GM21447 (cell line): ENCODE data around the gene ANKRD29.

Experiments
- ATAC-seq: cut with Tn5 transposase; IDR thresholded peaks from one replicate; pipeline ENCODE4 v1.9.1; 2021; ENCODE audit not compliant: unreplicated experiment

ANKRD29 gene

DNA sequence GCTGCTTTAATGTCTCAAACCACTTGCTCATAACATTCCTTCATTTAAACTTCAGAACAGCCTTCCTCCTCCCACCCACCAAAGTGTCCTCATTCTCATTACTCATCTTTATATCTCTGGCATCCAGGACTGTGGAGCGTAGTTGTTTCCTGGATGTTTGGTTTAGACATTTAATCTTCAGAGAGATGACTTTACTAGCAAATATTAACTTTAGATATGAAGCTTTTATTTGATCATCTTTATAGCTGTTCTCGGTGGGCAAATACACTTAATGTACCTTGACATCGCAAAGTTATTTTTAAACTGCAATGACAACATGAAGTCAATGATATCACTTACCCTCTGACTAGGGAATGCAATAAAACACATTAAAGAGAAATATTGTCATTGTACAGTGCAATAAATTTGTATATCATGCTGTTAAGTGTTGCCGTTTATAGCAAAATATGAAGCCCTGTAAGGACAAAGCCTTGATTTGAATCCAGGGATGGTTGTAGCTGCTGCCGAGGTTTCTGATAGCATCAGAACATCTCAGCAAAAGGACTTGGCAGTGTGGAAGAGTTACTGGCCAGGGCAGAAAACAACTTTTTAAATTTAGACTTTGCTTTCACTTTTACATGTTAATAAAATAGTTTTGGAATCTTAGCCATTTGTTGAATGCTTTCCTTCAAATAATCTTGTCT lies 21.9 kb upstream of the ANKRD29 start:
- no peak for ATAC-seq

DNA sequence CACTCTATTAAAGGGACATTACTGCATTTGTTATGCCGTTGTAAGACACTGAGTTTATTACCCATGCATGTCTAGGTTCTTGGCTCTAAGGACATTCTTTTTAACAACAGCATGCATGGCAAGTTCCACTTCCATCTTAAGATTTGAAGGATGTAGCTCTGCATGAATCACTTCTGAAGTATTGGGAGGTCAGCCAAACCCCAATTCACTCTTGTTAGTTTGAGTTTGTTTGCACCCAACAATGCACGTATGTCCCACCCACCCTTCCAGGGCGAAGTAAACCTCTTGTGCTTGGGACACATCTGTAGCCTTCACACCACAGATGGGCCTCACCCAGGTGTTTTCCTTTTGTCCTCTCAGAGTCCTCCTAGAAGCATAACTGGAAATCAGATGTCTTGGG lies 21.0 kb upstream of the ANKRD29 start:
- no peak for ATAC-seq

DNA sequence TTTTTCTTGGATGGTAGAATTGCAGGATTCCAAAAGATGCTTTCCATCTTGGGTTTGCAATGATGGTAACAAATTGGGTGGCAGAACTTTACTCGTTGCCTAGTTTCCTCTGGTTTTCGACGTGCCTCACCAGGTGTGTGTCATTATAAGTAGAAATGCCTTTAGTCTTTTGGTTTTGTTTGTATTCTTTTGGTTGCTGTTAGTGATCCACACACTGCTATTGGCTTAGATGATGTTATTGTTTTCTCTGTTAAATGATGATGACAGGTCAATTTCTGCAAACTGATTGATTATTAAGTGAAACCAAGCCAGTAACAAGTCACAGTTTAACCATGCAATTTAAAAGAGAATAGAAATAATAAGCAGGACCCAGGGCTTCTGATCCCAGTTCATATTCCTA lies 20.4 kb upstream of the ANKRD29 start:
- ATAC-seq: no peak

GRCh38 chr18:23682472-23682871 lies 19.8 kb upstream of the ANKRD29 start:
- ATAC-seq: no peak

DNA sequence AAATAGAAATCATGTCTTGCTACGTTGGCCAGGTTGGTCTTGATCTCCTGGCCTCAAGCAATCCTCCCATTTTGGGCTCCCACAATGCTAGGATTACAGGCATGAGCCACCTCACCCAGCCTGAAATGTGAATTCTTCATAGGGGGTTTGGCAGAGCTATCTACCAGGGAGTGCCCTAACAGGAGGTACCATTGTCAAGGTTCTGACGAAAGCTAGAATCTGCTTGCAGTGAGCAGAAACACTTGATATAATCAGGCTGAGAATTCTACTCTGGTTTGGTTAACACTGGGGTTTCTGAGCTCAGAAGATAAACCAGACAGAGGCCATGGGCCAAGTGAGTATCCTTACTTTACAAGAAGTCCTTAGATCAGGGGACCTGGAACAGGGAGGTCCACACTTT lies 19.3 kb upstream of the ANKRD29 start:
- no peak for ATAC-seq

DNA sequence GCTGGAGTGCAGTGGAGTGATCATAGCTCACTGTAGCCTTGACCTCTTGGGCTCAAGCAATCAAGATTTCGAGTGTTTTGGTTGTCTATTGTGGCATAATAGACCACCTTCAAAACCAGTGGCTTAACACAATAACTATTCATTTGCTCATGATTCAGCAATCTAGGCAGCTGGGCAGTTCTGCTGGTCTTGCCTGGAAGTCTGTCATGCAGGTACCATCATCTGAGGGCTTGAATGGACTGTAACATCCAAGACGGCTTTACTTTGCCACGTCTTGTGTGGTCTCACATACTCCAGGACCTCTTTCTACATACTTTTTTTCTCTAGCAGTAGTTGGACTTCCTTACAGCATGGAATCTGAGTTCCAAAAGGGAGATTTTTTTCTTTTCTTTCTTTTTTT lies 13.2 kb upstream of the ANKRD29 start:
- no peak for ATAC-seq

GRCh38 chr18:23675236-23675635 lies 12.5 kb upstream of the ANKRD29 start:
- ATAC-seq: no peak

- no peak for ATAC-seq
These were observed 11.0 kb upstream of the ANKRD29 start for GRCh38 chr18:23673725-23674124.

DNA sequence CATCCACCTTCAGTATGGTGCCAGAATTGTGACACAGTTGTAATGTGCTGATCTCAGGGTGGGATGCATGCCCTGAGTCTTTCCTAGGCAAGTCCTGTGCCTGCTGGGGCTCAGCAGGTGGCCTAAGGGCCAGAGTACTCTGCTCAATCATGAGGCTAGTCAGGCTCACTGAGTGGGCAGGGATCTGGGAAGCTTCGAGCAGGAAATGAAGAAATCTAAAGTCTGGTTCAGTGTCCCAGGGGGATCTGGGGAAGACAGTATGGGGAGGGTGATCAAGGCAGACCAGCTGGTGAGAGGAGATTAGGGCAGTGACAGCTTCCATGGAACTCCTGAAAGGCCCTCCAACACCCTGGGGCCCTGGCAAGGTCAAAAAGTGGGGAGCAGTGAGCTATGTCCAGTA lies 8.9 kb upstream of the ANKRD29 start:
- ATAC-seq: no peak

- ATAC-seq: no peak
These were observed 7.2 kb upstream of the ANKRD29 start for GRCh38 chr18:23669804-23670405.

- ATAC-seq: no peak
These were observed 6.6 kb upstream of the ANKRD29 start for GRCh38 chr18:23669202-23669766.

GRCh38 chr18:23668731-23669130 lies 6.0 kb upstream of the ANKRD29 start:
- no peak for ATAC-seq

DNA sequence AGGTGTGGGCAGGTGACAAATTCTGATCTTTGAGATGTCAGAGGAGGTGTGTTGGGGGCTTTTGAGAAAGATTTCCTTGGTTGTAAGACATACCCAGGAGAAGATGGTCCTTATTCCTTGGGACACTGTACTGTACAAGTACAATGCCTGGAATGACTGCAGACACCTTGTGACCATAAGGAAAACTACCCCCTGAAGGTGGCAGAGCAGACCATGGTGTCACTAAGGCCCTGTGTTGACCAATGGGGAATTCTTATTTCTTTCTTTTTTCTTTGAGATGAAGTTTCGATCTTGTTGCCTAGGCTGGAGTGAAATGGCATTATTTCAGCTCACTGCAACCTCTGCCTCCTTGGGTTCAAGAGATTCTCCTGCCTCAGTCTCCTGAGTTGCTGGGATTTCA lies 4.4 kb upstream of the ANKRD29 start:
- no peak for ATAC-seq

GRCh38 chr18:23664674-23665073 lies 2.0 kb upstream of the ANKRD29 start:
- no peak for ATAC-seq

- ATAC-seq: no peak
These were observed 889 bp downstream of the ANKRD29 start for GRCh38 chr18:23661735-23662308.

GRCh38 chr18:23658285-23658684 lies 4.4 kb downstream of the ANKRD29 start:
- no peak for ATAC-seq

GRCh38 chr18:23652232-23652631 lies 10.5 kb downstream of the ANKRD29 start:
- ATAC-seq: no peak

- no peak for ATAC-seq
These were observed 11.5 kb downstream of the ANKRD29 start for GRCh38 chr18:23650968-23651927.

DNA sequence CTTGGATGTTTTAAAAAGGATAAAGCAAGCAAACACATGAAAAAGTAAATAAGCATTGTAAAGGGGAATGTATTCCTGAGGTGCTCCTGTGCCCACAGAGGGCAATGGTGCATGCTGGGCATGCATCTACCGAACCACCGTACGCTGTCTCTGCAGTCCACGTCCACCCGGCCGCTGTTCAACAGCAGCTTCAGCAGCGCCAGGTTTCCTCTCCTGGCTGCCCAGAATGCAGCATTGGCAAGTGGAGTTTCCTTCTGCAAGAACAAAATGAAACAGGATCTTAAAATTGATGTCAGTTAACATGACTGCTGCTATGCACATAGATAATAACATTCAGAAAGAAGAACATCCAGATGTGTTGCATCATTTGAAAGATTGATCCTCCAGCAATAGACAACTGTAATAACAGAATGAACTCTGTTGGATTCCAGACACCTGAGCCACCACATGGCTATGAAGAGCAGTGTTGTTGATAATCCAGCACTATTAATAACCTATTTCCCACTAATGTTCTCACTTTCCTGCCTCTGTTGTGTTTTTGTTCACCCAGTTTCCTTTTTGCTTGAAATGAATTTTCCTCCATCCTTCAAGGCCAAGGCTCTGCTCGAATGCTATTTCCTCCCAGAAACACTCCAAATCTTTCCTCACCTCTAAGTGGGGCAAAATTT lies 13.6 kb downstream of the ANKRD29 start:
- ATAC-seq: no peak

GRCh38 chr18:23648456-23648855 lies 14.3 kb downstream of the ANKRD29 start:
- no peak for ATAC-seq

- ATAC-seq: no peak
These were observed 16.4 kb downstream of the ANKRD29 start for GRCh38 chr18:23646282-23646681.
